ENCODE data around the gene PLB1.

PLB1 gene

DNA sequence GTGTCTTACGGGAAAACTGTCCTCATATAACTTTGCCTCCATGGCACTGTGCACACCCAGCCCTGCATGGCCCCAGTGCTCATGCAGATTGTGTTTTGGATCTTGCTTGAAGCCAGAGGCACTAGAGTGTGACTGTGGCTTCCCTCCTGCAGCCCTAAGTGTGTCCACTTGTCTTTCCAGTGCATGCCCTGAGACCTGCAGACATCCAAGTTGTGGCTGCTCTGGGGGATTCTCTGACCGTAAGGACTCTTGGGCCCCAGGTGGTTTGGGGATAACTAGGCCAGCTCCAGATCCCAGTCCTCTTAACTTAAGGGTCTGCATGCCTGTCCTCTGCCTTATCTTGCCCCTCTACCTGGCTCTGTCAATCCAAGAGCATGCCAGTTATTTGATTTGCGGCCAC lies 96.6 kb downstream of the PLB1 start:
- no peak for DNase-seq

DNA sequence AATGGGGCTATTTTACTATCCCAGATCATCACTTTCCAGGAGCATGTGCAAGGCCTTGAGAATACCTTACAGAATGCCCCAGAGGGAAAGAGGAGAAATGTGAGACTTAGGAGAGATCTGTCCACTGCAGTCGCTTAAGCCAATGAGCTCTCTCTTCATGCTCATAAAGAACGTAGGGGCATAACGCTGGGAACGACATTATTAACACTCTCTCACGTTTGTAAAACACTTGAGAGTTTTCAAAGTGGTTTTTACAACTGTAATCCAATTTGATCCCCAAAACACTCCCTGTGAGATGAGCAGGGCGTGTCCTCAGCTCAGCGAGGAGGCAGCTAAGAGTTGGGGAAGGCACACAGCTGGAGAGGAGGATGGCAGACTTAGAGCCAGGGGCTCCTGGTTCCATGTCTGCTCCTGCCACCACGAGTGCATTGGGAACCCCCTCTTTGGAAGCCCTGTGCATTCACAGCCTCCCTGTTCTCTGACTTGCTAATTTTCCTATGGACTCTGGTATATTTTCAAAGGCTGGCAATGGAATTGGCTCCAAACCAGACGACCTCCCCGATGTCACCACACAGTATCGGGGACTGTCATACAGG lies 97.4 kb downstream of the PLB1 start:
- no peak for DNase-seq

DNA sequence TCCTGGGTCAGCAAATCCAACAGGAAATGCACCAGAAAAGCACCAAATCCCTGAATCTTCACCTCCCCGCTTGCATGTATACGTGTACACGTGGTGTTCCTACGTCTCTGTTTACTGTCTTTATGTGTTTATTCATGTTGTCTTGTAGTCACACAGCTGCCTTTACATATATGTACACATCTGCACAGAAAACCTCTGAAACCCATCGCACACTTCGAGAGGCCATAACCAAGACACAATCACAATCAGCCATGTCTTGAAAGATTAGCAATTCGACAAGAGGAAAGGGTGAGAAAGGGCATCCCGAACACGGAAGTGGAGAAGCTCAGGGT lies 98.1 kb downstream of the PLB1 start:
- DNase-seq = no peak

DNA sequence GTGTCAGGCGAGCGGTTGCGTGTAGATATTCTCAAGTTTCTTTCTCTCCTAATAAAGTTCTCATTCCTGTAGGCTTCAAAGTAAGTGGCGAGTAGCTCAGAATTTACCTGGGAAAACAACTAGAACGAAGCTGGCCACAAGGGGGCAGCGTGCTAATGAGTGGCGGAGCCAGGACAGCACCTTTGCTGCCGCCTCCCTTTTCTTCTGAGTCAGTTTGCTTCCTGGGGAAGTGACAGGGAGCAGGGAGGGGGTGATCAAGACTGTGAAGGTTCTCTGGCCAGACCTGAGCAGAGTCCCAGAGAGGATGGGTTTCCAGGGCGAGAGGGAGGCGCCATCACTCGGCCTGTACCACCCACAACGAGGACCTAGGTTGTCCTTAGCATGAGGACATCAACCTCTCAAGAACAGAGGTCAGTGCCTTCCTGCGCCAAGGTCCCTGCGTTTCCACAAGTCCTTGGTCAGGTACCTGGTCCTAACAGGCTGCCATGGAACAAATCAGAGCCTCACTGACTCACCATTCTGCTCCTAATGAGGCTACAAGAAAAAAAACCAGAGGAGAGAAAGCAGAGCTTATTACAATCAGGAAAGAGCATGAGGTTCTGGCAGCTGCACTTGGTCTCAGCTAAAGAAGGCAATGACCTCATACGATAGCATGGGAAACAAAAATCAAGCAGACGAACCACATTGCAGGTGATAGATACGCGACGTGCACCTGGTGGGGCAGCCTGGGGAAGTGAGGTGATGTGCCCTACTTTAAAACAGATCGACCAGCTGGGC lies 98.7 kb downstream of the PLB1 start:
- DNase-seq = peak; percentile 76

DNA sequence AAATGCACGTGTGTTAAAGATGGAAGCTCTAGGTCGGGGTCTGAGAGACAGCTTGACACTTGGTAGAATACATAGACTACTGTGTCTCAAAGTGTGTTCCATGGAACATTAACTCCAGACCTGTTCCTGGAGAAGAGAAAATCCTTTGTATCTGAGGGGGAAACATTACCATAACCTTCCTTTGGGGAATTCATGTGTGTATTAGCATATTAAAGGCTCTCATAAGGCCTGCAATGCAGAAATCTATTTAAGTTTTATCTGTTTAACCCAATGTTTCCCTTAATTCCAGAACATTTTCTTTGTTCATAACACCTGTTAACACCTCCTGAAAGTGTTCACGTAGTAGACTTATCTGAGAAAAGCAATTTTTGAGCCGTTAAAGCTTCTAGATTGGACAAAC lies 99.5 kb downstream of the PLB1 start:
- no peak for DNase-seq

DNA sequence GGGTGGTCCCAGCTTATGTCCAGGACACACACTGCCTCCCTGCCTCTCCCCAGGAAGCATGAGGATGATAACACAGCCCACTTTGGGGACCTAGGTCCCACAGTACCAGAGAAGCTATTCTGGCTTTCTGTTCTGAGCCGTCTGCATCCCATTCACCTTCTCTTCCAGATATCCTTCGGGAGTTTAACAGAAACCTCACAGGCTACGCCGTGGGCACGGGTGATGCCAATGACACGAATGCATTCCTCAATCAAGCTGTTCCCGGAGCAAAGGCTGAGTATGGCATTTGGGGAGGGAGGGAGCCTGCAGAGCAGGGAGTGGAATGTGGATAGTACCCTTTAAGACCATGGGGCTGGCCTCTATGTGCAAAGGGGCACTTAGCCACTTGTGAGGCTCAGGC lies 102.6 kb downstream of the PLB1 start:
- DNase-seq = no peak

DNA sequence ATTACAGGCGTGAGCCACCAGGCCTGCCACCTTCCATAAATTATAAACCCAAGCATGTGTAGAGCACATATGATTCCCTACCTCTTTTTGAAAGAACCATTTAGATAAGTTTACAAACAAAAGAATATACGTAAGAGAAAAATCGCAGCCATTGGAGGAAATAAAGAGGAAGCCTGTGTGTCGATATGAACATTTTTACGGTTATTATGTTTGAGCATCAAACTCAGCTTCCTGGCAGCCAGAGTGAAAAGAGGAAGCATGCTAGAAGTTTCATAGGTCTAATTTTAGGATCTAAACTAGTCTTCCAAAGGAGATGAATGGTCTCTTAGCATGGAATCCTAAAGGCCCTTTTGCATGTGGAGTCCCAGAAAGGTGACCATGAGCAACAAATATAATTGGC lies 104.3 kb downstream of the PLB1 start:
- DNase-seq = no peak

DNA sequence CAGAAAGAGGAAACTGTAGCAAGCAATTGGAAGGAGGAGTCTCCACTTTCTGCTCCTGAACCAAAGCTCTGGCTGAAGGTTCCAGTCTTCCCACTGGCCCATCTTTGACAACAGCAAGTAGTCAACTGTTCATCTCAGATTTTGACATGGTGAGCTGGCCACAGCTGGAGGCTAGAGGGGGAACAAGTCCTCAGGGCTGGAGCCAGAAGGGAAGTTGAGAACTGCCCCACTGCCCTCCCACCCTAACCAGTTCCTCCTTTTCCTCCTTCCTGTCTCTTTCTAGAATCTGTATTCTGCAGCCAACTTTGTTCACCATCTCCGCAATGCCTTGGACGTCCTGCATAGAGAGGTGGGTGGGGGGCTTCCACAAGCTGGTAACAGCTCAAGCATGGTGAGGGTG lies 105.8 kb downstream of the PLB1 start:
- no peak for DNase-seq

DNA sequence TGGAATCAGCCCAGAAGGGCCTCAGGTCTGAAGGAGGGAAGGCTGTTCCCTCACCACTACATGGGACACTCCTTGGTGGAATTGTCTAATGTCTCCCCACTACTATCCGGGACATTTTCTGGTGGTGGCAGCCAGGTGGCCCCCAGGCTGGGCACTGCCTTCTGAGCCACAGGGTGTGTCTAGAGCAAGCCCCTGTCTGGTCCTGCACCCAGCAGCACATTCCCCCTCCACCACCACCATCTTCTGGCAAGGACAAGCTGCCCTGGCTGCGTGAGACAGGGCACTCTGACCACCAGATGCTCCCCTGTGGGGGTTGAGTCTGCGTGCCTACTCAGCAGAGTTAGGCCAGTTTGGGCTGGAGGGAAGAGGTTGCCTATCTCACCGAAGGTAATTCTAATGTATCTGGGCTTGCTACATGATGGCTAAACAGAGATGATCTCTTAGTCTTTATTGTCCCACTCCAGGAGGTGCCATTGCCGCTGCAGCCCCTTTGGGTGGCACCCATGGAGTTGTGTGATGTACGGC lies 106.3 kb downstream of the PLB1 start:
- no peak for DNase-seq

DNA sequence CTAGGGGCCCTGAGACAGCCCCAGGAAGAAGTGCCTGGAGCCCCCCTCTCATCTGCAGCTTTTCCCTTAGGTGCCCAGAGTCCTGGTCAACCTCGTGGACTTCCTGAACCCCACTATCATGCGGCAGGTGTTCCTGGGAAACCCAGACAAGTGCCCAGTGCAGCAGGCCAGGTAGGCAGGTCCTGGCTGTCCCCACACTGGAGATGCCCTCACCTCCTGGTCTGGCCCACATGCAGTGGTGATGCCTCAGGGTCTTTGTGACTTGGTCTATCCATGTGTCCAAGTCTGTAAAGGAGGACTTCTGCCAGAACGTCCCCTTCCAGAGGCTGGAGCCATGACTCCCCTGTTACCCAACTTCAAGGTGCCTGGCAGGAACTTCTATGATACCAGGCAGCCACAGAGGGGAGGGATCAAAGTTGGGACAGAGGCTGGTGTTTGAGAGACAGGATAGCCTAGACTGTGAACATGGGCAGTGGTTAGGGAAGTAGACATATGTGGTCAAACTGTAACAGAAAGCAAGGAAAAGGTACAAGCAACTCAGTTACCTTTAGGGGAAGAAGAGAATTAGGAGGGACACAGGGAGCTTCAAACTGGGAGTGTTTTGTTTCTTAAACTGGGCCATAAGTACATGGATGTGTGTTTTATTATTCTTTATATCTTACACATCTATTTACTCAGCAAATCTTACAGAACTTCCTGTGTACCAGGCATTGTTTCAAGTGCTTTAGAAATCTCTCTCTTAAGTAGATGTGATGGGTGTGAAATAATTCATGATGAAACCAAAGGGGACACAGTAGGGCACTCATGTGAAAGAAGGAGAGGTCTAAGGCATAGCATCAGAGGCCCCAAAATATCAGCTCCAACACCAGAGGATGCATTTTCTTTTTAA lies 107.1 kb downstream of the PLB1 start:
- DNase-seq = no peak

DNA sequence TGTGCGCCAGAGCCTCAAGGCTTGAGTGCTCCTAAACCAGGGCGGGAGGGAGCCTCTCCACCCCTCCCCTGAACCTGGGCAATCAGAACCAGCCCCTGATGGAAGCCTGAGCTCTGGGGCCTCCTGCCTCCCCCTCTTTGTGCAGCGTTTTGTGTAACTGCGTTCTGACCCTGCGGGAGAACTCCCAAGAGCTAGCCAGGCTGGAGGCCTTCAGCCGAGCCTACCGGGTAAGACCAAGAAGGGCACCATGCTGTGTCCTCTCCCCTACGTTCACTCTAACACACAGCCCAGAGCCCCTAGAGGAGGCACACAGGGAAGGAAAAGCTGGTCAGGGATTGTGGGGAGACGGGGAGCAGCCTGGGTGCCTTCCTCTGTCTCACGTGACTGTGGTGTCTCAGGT lies 108.0 kb downstream of the PLB1 start:
- no peak for DNase-seq

DNA sequence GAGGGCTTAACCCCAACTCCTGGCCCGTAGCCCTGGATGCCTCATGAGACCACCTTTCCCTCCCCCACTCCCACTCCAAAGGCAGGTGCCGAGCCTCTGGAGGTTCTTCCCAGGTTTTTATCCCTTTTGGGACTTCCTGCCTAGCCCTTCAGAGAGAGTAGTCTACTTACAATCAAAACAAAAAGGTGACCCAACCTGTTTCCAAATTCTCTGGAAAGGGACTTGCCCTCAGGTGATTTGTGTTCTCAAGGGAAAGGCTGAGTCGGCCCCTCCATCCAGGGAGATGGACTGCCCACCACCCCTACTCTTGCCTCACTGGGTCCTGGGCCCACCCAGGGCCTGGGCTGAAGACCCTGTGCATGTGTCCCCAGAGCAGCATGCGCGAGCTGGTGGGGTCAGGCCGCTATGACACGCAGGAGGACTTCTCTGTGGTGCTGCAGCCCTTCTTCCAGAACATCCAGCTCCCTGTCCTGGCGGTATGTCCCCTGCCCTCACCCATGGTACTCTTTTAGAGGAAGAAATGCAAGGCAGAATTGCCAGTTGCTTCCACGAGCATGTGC lies 108.5 kb downstream of the PLB1 start:
- no peak for DNase-seq

DNA sequence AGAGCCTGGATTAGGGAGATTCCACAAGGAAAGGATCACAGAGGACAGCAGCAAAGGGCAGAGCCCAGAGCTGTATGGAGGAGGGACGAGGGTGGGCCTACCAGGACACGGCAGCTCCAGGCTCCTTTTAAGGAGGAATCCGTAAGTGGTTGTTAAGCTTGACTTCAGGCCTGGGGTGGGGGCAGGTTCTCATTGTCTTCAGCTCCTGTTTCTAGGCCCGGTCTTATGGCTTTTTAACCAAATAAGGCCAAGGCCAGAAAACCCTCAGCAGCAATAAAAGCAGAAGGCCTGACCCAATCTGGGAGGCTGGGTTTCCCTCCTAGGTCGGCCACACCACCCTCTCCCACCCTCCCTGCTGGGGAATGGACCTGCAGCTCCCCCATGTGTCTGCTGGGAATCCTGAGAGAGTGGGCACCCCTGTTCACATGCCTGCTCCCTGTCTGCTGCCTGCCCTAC lies 111.2 kb downstream of the PLB1 start:
- peak; percentile 74 for DNase-seq

DNA sequence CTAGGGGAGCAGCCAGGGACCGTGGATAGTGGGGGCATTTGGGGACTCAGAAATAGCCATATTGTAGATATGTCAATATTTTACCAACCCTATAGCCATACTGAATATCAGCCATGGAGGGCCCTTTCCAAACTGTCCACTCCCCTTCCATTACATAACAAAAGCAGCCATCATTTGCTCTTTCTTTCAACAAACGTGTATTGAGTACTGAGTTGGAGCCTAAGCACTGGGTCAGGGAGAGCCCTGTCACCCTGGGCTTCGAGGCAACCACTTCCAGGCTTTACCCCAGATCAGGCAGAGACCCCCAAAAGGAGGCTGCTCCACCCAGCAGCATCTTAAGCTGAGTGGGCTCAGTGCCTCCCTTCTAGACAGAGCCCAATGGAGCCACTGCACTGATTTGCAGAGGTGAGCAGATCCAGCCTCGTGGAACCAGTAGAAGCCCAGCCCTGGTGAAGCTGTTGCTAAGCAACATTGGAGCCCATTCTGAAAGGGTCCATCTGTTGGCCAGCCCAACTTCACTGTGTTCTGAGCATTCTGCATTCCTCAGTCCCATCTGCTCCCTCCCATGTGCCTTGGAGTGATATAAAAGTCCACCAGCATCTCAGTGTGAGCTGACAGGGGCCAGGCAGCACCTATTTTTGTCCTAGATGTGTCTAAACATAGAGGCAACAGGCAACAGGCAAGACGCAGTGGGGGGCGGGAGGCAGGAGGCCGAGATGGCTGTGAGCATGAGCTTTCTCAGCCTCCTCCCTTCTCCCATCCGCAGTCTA lies 112.1 kb downstream of the PLB1 start:
- no peak for DNase-seq

DNA sequence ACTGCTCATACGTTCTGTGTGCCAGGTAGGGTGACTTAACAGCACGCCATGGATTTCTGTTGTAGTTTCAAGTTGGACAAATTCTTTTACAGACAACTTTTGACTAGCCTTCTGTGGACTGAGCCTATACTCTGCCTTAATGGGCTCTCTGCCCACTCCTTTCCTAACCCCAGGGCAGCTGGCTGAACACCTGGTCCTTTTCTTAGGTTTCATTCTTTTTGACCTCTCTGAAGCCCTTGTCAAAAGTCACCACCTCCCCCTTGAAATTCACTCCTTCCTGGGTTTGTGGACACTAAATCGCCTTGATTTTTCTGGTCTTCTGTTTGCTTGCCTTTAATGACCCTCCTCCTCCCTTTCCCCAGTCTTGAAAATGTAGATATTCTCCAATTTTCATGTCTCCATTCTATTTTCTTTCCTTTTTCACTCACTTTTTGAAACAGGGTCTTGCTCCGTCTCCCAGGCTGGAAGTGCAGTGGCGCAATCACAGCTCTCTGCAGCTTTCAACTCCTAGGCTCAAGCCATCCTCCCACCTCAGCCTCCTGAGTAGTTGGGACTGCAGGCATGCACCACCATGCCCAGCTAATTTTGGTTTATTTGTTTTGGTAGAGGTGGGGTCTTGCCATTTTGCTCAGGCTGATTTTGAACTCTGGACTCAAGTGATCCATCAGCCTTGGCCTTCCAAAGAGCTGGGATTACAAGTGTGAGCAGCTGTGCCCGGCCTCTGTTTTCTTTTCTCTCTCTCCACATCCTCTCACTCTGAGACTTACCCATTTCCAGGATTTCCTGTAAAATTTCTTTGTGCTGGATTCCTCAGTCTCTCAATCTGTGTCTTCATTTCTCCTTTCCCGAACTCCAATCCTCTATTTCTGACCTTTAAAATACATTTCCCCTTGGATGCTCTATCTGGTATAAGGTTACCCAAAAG lies 112.9 kb downstream of the PLB1 start:
- DNase-seq = no peak

DNA sequence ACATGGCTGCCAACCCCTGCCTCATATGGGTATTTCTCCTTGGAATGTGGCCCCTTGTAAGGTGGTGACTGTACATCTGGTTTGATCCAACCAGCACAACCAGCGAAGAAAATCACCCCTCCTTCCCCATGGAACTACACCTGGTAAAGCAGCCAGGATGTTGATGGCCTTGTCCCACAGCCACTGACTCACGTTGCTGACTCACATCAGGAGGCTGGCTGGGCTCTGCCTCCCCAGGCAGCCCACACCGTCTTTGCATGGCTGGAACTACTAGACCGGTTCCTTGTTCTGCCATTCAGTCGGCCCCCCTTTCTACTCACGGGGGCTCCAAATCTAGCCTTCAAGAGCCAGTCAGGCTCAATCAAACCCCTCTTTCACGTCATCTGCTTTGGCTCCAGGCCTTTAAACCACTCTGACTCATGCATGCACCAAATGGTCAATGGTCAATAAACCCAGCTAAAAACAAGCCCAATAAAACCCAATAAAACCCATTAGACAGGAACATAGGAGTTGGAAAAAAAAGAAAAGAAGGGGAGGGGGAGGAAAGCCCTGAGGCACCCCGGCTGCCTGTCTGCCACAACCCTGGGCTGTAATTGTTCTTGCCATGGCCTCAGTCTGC lies 114.8 kb downstream of the PLB1 start:
- DNase-seq = peak; percentile 89

DNA sequence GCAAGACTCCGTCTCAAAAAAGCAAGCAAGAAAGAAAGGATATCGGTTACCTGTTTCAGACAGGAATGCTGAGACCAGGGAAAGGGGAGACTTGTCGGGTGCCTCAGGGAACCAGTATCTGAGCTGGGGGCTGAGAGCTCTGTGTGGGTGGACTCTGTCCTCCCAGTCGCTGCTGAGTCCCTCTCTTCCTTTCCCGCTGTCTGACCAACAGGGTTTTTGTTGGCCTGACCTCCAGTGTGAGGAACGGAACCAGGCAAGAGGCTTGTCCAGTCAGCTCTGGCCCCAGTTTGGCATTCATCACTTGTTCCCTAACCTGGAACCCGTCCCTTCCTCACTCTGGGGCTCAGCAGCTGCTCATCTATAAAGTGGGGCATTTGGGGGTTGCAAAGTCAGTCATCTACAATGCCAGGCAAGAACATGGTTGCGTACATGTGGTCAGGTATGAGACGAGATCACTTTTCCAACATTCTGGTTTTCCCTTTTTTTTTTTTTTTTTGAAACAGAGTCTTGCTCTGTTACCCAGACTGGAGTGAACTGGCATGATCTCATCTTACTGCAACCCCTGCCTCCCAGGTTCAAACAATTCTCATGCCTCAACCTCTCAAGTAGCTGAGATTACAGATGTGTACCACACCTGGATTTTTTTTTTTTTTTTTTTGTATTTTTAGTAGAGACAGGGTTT lies 116.4 kb downstream of the PLB1 start:
- no peak for DNase-seq

DNA sequence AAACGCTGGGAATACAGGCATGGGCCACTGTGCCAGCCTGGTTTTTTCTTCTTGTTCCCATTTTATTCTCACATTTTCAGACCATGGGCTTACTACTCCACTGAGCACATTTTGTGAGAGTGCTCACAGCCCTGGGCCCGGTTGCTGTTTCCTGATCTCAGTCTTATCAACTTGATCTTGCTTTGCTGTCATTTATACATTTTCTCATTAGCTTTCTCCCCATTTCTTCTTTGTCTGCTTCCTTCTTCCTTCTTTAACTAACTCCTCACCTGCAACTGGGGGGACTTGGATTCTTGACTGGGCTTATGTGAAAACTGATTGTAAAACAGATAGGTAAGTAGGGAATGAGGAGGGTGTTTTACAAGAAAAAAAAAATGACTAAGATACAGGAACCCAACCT lies 117.3 kb downstream of the PLB1 start:
- DNase-seq = no peak

DNA sequence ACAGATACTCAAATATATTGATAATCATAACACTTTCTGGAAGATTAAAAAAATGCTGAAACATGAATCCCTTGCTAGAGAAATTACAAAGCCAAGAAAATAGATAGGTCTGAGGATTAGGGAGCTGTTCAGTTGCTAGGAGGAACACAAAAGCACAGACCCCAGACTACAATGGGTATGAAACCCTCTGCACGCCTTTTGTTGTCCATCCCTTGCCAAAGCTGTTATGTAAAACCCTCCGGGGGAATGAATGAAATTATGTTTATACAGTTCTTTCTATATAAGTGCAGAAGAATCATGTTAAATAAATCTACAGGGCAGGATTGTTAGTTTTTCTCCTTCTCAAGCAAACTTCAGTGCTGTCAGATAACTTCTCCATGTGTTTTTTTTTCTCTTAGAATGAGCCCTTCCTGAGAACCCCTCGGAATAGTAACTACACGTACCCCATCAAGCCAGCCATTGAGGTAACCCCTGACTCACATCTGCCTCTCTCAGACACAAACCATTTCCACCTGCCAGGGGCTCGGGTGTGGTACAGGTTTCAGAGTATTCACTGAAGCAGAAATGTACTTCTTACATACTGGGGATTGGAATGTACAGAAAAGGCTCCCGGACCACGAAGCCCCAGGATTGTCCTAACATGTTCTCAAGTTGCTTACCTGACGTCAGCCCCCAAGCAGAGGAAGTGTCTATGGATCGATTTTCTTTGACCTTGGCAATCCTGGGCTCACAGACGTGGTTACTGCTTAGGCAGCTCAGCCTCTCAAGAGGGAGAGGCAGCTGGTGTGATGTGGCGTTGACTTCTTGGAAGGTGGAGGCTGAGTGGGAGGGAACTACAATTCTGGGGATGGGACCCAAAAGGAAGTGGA lies 118.0 kb downstream of the PLB1 start:
- DNase-seq = peak; percentile 50

Measured in HCEC 1CT (cell line).